ENCODE results near the gene OAT. TPM values are rescaled to one million over a fixed set of nuclear protein-coding genes. Genes with fewer than 3 reads are reported as not detected.

Gene OAT
- polyA plus RNA-seq (2013, experiment 1 of 2), result 71.8 TPM
- polyA plus RNA-seq (2013, experiment 2 of 2), result 74.8 TPM

DNA sequence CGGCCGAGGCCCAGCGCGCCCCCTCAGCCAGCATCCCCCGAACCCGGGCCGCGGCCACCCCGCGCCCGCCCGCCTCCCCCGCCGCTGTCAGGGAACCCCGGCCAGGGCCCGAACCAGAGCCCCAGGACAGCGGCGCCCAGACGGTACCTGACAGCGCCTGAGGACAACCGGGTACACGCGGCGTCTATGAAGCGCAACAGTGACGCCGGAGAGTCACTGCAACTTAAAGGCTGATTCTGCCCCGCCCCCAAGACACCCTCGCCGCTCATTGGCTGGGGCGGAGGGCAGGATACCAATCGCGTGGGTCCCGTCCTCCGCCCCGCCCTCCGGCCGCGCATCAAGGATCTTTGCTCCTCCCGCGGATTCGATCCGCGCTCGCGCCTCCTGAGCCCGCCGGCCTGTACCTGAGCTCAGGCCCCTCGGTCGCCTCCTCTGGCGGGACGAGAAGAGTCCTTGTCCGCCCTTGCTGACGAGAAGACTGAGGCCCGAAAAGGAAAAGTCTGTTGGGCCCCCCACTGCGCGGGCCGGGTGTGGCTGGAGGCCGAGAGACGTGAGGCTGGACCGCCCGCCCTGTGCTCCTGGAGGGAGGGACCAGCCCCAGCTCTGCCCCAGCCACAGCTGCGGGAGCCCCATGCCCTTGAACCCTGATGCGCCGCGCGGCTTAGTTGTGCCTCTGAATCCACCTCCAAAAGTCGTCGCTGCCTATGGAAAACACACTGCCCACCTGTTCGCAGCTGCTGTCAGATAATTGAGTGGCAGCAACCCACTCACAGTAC is at the start of gene OAT:
Gene OAT (minus strand): TSS at position 198 of the 776 bp plus-strand sequence. CDS start 6,752 bp downstream, outside the sequence.
- Histone ChIP-seq H3K4me1 (ENCODE audit: control insufficient read depth, insufficient read depth, low read length, poor library complexity, severe bottlenecking) (peaks cover 2% of the 10 kb centered on the region), H3K9me3 (ENCODE audit: control insufficient read depth, low read length) (no peaks in the 10 kb centered on the region), H3K4me3 (ENCODE audit: extremely low read depth, insufficient read depth, low read length, poor library complexity, severe bottlenecking) (peak within 1 kb of the TSS; percentile 79), H3K36me3 (ENCODE audit: control insufficient read depth, insufficient read depth, low read length) (peaks cover 8% of the 10 kb centered on the region), H3K27ac (ENCODE audit: low read depth, low read length, severe bottlenecking) (peak within 1 kb of the TSS; percentile 85)
- 7 to 9% methylated on average over 49 to 57 of the region's 70 CpGs for WGBS, 2 experiments (ENCODE audit: insufficient coverage in 2 of 2)

DNA sequence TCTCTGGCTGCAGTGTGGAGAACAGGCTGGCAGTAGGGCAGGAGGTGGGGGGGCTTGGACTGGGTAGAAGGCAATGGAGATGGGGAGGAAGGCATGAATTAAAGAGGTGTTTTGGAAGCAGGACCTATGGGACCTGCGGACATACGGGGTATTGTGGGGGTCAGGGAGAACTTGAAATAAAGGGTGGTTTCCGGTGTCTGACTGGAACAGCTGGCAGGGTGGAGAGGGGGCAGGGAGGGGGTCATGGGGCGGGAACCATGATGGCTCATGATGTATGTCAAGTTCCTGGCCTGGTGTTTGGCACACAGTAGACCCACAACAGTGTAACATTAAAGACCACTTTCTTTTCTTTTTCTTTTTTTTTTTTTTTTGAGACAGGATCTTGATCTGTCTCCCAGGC is 48.4 kb upstream of the OAT start:
- Histone ChIP-seq H3K4me3 (ENCODE audit: extremely low read depth, insufficient read depth, low read length, poor library complexity, severe bottlenecking) (no peak overlapping the region), H3K9me3 (ENCODE audit: control insufficient read depth, low read length) (no peaks in the 10 kb centered on the region), H3K27ac (ENCODE audit: low read depth, low read length, severe bottlenecking) (no peak overlapping the region), H3K36me3 (ENCODE audit: control insufficient read depth, insufficient read depth, low read length) (no peaks in the 10 kb centered on the region), H3K4me1 (ENCODE audit: control insufficient read depth, insufficient read depth, low read length, poor library complexity, severe bottlenecking) (peaks cover 5% of the 10 kb centered on the region)
- 83 to 90% methylated on average over 2 to 3 of the region's 4 CpGs for WGBS, 2 experiments (ENCODE audit: insufficient coverage in 2 of 2)

DNA sequence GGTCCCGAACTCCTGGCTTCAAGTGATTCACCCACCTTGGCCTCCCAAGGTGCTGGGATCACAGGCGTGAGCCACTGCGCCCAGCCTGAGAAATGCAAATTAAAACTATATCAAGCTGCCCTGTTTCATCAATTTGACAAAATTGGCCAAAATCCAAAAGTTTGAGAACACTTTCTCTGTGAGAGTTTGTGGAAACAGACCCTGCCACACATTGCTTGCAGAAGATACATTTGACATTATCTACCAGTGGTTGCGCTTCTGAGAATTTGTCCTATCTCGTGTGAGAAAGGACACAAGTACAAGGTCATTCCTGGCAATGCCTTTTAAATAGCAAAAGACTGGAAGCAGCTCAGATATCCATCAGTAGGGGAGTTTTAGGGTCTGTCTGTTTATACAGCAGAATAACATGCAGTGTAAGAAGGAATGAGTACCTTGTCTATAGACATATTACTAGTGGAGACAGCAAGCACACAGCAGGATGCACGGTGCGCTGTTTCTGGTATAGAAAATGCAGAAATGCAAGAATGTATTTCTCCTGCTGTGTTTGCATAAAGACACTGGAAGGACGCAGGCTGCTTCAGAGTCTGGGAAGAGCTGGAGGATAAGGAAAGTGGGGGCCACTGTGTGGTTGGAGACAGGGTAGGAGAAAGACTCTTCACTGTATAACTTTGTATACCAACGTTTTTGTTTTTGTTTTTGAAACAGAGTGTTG is 47.2 kb upstream of the OAT start:
- 54 to 57% methylated on average over 9 of the region's 9 CpGs for WGBS, 2 experiments (ENCODE audit: insufficient coverage in 2 of 2)
- H3K4me1 ChIP-seq (ENCODE audit: control insufficient read depth, insufficient read depth, low read length, poor library complexity, severe bottlenecking), result peaks cover 5% of the 10 kb centered on the region
- no peaks in the 10 kb centered on the region for H3K9me3 ChIP-seq (ENCODE audit: control insufficient read depth, low read length)
- H3K4me3 ChIP-seq (ENCODE audit: extremely low read depth, insufficient read depth, low read length, poor library complexity, severe bottlenecking), result no peak overlapping the region
- no peak overlapping the region for H3K27ac ChIP-seq (ENCODE audit: low read depth, low read length, severe bottlenecking)
- H3K36me3 ChIP-seq (ENCODE audit: control insufficient read depth, insufficient read depth, low read length), result no peaks in the 10 kb centered on the region

DNA sequence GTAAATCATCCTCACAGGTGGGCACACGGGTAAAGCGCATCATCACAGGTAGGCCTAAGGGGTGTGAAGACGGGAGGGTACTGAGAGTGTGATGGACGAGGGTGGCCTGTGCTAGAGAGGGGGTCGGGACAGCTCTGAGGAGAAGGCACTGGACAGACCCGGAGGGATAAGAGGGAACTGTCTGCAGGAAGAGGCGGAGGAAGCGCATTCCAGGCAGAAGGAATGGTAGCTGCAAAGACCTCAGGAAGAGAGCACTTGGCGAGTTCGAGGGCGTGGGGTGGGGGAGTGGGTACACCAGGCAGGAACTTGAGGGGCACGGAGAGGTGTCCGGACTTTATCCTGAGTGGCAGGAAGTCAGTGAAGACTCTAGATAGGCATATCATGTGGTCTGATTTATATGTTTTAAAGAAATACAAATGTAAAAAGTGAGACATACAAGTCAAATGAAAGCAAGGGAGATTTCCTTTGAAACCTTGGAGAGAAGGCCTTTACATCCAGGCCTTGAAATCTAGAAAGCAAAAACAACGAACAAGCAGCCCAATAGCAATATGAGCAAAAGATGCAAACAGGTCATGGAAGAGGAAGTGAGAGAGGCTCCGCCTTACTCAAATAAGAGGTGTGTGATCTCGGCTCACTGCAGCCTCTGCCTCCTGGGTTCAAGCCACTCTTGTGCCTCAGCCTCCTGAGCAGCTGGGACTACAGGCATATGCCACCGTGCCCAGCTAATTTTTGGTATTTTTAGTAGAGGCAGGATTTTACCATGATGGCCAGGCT is 46.5 kb upstream of the OAT start:
- Histone ChIP-seq H3K4me1 (ENCODE audit: control insufficient read depth, insufficient read depth, low read length, poor library complexity, severe bottlenecking) (peaks cover 5% of the 10 kb centered on the region), H3K9me3 (ENCODE audit: control insufficient read depth, low read length) (no peaks in the 10 kb centered on the region), H3K4me3 (ENCODE audit: extremely low read depth, insufficient read depth, low read length, poor library complexity, severe bottlenecking) (no peak overlapping the region), H3K27ac (ENCODE audit: low read depth, low read length, severe bottlenecking) (no peak overlapping the region), H3K36me3 (ENCODE audit: control insufficient read depth, insufficient read depth, low read length) (no peaks in the 10 kb centered on the region)
- 70 to 81% methylated on average over 17 of the region's 17 CpGs for WGBS, 2 experiments (ENCODE audit: insufficient coverage in 2 of 2)

DNA sequence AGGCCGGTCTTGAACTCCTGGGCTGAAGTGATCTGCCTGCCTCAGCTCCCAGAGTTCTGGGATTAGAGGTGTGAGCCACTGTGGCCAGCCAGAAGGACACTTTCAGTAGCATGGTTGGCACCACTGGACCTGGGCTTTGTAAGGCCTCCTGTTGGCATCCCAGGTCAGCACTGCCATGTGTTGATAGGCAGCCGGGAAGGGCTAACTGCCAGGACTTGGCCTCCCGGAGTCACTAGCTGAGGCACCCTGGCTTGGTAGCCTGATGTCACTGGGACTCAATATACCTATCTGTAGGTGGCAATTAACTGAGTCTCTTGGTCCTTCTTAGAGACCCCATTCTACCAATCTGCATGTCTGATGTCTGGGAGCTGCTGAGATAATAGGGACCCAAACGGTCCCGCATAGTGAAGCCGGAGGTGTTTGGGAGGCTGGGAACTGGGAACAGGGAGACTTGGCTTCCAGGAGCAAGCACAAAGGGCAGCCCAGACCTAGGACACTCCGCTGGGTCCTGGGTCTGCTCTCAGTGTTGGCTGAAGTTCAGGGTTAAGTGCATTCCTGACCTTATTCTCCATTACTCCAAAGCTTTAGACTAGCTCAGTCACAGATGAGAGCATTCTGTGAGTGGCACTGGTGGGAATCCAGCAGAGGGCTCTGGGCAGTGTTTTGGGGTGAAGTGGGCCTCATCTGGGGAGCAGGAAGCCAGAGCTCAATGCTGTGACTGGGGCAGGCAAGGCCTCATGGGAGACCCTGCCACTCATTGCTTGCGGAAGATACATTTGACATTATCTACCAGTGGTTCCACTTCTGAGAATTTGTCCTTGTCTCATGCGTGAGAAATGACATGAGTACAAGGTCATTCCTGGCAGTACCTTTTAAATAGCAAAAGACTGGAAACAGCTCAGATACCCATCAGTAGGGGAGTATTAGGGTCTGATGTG is 45.6 kb upstream of the OAT start:
- Histone ChIP-seq H3K36me3 (ENCODE audit: control insufficient read depth, insufficient read depth, low read length) (no peaks in the 10 kb centered on the region), H3K4me1 (ENCODE audit: control insufficient read depth, insufficient read depth, low read length, poor library complexity, severe bottlenecking) (peaks cover 5% of the 10 kb centered on the region), H3K4me3 (ENCODE audit: extremely low read depth, insufficient read depth, low read length, poor library complexity, severe bottlenecking) (no peak overlapping the region), H3K9me3 (ENCODE audit: control insufficient read depth, low read length) (no peaks in the 10 kb centered on the region), H3K27ac (ENCODE audit: low read depth, low read length, severe bottlenecking) (no peak overlapping the region)
- WGBS, 2 experiments (ENCODE audit: insufficient coverage in 2 of 2), result 77 to 78% methylated on average over 8 to 9 of the region's 9 CpGs

DNA sequence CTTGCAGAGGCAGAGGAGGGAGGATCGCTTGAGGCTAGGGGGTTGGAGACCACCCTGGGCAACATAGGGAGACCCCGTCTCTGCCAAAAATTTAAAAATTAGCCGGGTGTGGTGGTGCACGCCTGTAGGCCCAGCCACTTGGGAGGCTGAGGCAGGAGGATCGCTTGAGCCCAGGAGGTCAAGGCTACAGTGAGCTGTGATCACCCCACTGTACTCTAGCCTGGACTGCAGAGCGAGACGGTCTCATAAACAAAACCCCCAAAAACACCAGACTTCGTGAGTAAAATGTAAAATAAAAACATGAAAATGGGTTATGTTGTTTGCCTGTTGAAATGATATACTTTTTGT is 43.6 kb upstream of the OAT start:
- Histone ChIP-seq H3K9me3 (ENCODE audit: control insufficient read depth, low read length) (no peaks in the 10 kb centered on the region), H3K4me1 (ENCODE audit: control insufficient read depth, insufficient read depth, low read length, poor library complexity, severe bottlenecking) (peaks cover 5% of the 10 kb centered on the region), H3K27ac (ENCODE audit: low read depth, low read length, severe bottlenecking) (no peak overlapping the region), H3K4me3 (ENCODE audit: extremely low read depth, insufficient read depth, low read length, poor library complexity, severe bottlenecking) (peak overlapping the region; percentile 51), H3K36me3 (ENCODE audit: control insufficient read depth, insufficient read depth, low read length) (no peaks in the 10 kb centered on the region)
- WGBS, 2 experiments (ENCODE audit: insufficient coverage in 2 of 2), result 79% methylated on average over 4 to 5 of the region's 8 CpGs

DNA sequence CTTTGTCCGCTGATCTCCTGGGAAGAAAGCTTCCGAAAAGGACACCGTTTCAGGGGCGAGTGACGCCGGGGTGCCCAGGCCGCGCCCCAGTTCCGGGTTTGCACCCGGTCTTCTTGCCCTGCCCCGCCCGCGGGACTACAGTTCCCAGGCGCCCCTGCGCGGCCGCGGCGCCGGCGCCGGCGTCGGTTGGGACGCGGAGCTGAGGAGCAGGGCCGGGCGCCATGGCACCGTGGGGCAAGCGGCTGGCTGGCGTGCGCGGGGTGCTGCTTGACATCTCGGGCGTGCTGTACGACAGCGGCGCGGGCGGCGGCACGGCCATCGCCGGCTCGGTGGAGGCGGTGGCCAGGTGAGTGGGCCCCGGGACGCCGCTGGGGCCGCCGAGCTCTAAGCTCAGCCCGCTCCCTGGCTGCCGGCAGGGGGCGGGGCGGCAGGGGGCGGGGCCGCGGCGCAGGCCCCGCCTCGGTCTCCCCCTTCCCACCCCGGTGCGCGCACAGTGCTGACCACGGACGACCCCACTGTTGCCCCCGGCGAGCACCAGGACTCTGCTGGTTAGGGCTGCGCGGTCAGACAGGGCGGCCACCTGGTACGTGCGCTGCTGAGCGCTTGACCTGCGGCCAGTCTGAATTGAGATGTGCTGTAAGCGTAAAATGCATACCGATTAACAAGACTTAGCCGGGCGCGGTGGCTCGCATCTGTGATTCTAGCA is 43.1 kb upstream of the OAT start, which contains the start of gene LHPP:
Gene LHPP (plus strand): TSS at position 182 of the 706 bp plus-strand sequence. CDS start 40 bp downstream, at position 222.
- H3K27ac ChIP-seq (ENCODE audit: low read depth, low read length, severe bottlenecking), result peak within 1 kb of the TSS; percentile 16
- H3K4me1 ChIP-seq (ENCODE audit: control insufficient read depth, insufficient read depth, low read length, poor library complexity, severe bottlenecking), result peaks cover 7% of the 10 kb centered on the region
- no peaks in the 10 kb centered on the region for H3K36me3 ChIP-seq (ENCODE audit: control insufficient read depth, insufficient read depth, low read length)
- peak within 1 kb of the TSS; percentile 51 for H3K4me3 ChIP-seq (ENCODE audit: extremely low read depth, insufficient read depth, low read length, poor library complexity, severe bottlenecking)
- H3K9me3 ChIP-seq (ENCODE audit: control insufficient read depth, low read length), result no peaks in the 10 kb centered on the region
- 4 to 5% methylated on average over 50 to 71 of the region's 81 CpGs for WGBS, 2 experiments (ENCODE audit: insufficient coverage in 2 of 2)

DNA sequence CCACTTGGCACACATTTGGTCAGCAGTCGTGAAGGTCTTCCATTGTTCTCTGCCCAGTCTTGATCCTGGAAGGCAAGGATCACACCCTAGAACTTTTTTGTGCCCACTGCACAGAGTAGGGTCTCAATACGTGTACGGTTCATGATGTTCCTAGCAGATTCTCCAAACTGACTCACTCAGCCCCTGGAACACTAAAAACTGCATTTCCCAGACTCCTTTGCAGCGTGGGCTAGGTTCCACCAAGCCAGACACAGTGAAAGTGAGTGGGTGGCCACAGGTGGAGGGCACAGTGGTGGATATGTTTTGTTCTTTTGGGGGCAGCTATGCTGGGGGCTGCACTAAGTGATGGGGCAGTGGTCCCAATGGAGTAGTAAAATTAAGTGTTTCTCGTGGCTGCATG is 41.4 kb upstream of the OAT start:
- Histone ChIP-seq H3K27ac (ENCODE audit: low read depth, low read length, severe bottlenecking) (no peak overlapping the region), H3K36me3 (ENCODE audit: control insufficient read depth, insufficient read depth, low read length) (no peaks in the 10 kb centered on the region), H3K4me1 (ENCODE audit: control insufficient read depth, insufficient read depth, low read length, poor library complexity, severe bottlenecking) (peaks cover 9% of the 10 kb centered on the region), H3K9me3 (ENCODE audit: control insufficient read depth, low read length) (no peaks in the 10 kb centered on the region), H3K4me3 (ENCODE audit: extremely low read depth, insufficient read depth, low read length, poor library complexity, severe bottlenecking) (no peak overlapping the region)
- WGBS, 2 experiments (ENCODE audit: insufficient coverage in 2 of 2), result 92 to 95% methylated on average over 4 of the region's 5 CpGs

DNA sequence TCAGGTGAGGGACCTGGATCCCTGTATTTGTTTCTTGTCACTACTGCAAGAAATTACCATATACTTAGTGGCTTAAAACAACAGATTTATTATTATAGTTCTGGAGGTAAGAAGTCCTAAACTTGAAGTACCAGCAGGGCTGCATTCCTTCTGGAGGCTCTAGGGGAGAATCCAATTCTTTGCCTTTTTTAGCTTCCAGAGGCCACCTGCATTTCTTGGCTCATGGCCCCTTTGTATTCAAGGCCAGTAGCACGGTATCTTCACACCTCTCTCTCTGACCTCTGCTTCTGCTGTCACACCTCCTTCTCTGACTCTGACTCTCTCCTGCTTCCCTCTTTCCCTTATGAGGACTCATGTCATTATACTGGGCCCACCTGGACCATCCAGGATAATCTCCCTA is 40.7 kb upstream of the OAT start:
- H3K4me3 ChIP-seq (ENCODE audit: extremely low read depth, insufficient read depth, low read length, poor library complexity, severe bottlenecking), result no peak overlapping the region
- no peak overlapping the region for H3K27ac ChIP-seq (ENCODE audit: low read depth, low read length, severe bottlenecking)
- no peaks in the 10 kb centered on the region for H3K9me3 ChIP-seq (ENCODE audit: control insufficient read depth, low read length)
- 54 to 91% methylated on average over 1 of the region's 1 CpG for WGBS, 2 experiments (ENCODE audit: insufficient coverage in 2 of 2)
- peaks cover 5% of the 10 kb centered on the region for H3K4me1 ChIP-seq (ENCODE audit: control insufficient read depth, insufficient read depth, low read length, poor library complexity, severe bottlenecking)
- H3K36me3 ChIP-seq (ENCODE audit: control insufficient read depth, insufficient read depth, low read length), result no peaks in the 10 kb centered on the region

Measured in mesodermal cell (in vitro differentiated cells).